Glutamatergic neuron (in vitro differentiated cells): ENCODE data around the gene PCID2. TPM values are rescaled to one million over a fixed set of nuclear protein-coding genes. Genes with fewer than 3 reads are reported as not detected.
A peak's percentile ranks its signal among the peaks of the same experiment; 100 is the strongest.

Experiments
- DNase-seq: peaks from one replicate; pipeline ENCODE4 v3.0.0; 2022
- H3K27ac Mint-ChIP-seq: one replicate; pipeline ENCODE4 v1.8.0; 2020; ENCODE audit warnings: mild to moderate bottlenecking, mixed read lengths, inconsistent platforms; ENCODE audit not compliant: unreplicated experiment
- H3K27me3 Mint-ChIP-seq: one replicate; pipeline ENCODE4 v1.8.0; 2020; ENCODE audit warnings: mild to moderate bottlenecking, moderate library complexity, mixed read lengths, inconsistent platforms; ENCODE audit not compliant: unreplicated experiment
- H3K36me3 Mint-ChIP-seq: one replicate; pipeline ENCODE4 v1.8.0; 2020; ENCODE audit warnings: mild to moderate bottlenecking, mixed read lengths, inconsistent platforms; ENCODE audit not compliant: unreplicated experiment
- H3K4me1 Mint-ChIP-seq: one replicate; pipeline ENCODE4 v1.8.0; 2020; ENCODE audit warnings: mild to moderate bottlenecking, low read depth, mixed read lengths, inconsistent platforms; ENCODE audit not compliant: unreplicated experiment
- H3K4me3 Mint-ChIP-seq: one replicate; pipeline ENCODE4 v1.8.0; 2020; ENCODE audit warnings: mild to moderate bottlenecking, mixed read lengths, inconsistent platforms; ENCODE audit not compliant: unreplicated experiment
- H3K9me3 Mint-ChIP-seq: one replicate; pipeline ENCODE4 v1.8.0; 2020; ENCODE audit warnings: mild to moderate bottlenecking, moderate library complexity, mixed read lengths, inconsistent platforms; ENCODE audit not compliant: unreplicated experiment
- total RNA-seq: library from RNA; stranded (reverse); fragmentation: NEBNext Ultra II Directional; extraction: Animal tissue kit (Norgen Biotek cat#: 25700); gene quantifications from one replicate; pipeline ENCODE4 v1.2.1, GENCODE V29; 2021; ENCODE audit not compliant: unreplicated experiment
- TF ChIP-seq, protein P1 (sequence below): fragments of 200-600 bp; sonication (generic); IDR thresholded peaks from one replicate; pipeline ENCODE4 v1.5.0; 2021; ENCODE audit not compliant: partially characterized antibody, unreplicated experiment

Gene PCID2
- total RNA-seq, 1 donor from 2014 or later = 48.4 TPM

DNA sequence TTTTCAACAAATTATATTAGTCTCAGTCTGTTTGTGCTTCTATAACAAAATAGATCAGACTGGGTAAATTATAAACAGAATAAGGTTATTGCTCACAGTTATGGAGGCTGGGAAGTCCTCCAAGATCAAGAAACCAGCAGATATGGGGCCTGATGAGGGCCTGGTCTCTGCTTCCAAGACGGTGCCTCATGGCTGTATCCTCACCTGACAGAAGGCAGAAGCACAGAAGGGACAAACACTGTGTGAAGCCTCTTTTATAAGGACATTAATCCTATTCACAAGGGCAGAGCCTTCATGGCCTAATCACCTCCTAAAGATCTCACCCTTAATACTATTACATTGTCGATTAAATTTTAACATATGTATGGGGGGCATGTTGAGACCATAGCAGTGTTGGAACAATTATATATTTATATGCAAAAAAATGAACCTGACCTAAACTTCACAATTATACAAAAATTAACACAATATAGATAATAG lies 73.1 kb downstream of the PCID2 start:
- no peaks in the 10 kb centered on the region for H3K4me1 Mint-ChIP-seq
- DNase-seq = no peak
- H3K27me3 Mint-ChIP-seq = peaks cover 2% of the 10 kb centered on the region
- H3K36me3 Mint-ChIP-seq = no peaks in the 10 kb centered on the region
- H3K27ac Mint-ChIP-seq = no peak overlapping the region
- TF ChIP-seq, protein P1, sequence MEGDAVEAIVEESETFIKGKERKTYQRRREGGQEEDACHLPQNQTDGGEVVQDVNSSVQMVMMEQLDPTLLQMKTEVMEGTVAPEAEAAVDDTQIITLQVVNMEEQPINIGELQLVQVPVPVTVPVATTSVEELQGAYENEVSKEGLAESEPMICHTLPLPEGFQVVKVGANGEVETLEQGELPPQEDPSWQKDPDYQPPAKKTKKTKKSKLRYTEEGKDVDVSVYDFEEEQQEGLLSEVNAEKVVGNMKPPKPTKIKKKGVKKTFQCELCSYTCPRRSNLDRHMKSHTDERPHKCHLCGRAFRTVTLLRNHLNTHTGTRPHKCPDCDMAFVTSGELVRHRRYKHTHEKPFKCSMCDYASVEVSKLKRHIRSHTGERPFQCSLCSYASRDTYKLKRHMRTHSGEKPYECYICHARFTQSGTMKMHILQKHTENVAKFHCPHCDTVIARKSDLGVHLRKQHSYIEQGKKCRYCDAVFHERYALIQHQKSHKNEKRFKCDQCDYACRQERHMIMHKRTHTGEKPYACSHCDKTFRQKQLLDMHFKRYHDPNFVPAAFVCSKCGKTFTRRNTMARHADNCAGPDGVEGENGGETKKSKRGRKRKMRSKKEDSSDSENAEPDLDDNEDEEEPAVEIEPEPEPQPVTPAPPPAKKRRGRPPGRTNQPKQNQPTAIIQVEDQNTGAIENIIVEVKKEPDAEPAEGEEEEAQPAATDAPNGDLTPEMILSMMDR = no peak
- H3K9me3 Mint-ChIP-seq = no peaks in the 10 kb centered on the region
- no peak overlapping the region for H3K4me3 Mint-ChIP-seq

GRCh38 chr13:113129921-113130750 lies 78.3 kb downstream of the PCID2 start:
- no peaks in the 10 kb centered on the region for H3K36me3 Mint-ChIP-seq
- TF ChIP-seq, protein P1 = no peak
- H3K9me3 Mint-ChIP-seq = no peaks in the 10 kb centered on the region
- peak; percentile 7 for DNase-seq
- no peaks in the 10 kb centered on the region for H3K4me1 Mint-ChIP-seq
- no peak overlapping the region for H3K4me3 Mint-ChIP-seq
- peaks cover 4% of the 10 kb centered on the region for H3K27me3 Mint-ChIP-seq
- H3K27ac Mint-ChIP-seq = no peak overlapping the region

GRCh38 chr13:113129480-113129879 lies 79.0 kb downstream of the PCID2 start:
- DNase-seq = peak; percentile 11
- H3K27ac Mint-ChIP-seq = no peak overlapping the region
- H3K4me1 Mint-ChIP-seq = no peaks in the 10 kb centered on the region
- no peaks in the 10 kb centered on the region for H3K36me3 Mint-ChIP-seq
- TF ChIP-seq, protein P1 = no peak
- no peaks in the 10 kb centered on the region for H3K9me3 Mint-ChIP-seq
- H3K4me3 Mint-ChIP-seq = no peak overlapping the region
- peaks cover 4% of the 10 kb centered on the region for H3K27me3 Mint-ChIP-seq

Other genes with a start within 250 kb of the PCID2 start
- 83.0 TPM for gene MCF2L, start 239.5 kb downstream of the PCID2 start, total RNA-seq
- gene F7, start 102.9 kb downstream of the PCID2 start, total RNA-seq = not detected
- 0.74 TPM for gene F10, start 85.9 kb downstream of the PCID2 start, total RNA-seq
- not detected for gene PROZ, start 50.0 kb downstream of the PCID2 start, total RNA-seq
- 43.2 TPM for gene CUL4A, start 944 bp upstream of the PCID2 start, total RNA-seq
- 113 TPM for gene LAMP1, start 88.6 kb upstream of the PCID2 start, total RNA-seq
- gene GRTP1, start 155.5 kb upstream of the PCID2 start, total RNA-seq = 2.4 TPM
- gene ADPRHL1, start 244.8 kb upstream of the PCID2 start, total RNA-seq = 20.7 TPM